GM12875 (cell line): ENCODE results near the gene IDH3A.

Source experiments
- H3K4me3 ChIP-seq: one replicate; pipeline ENCODE4 v1.5.1; 2011; ENCODE audit warnings: low read depth, low read length, control low read depth
- CTCF ChIP-seq: IDR thresholded peaks from 2 replicates; pipeline ENCODE4 v1.5.1; 2011; ENCODE audit warnings: low read depth, mild to moderate bottlenecking, control low read depth, inconsistent platforms, low read length, moderate library complexity, borderline replicate concordance; ENCODE audit not compliant: insufficient read depth

The IDH3A gene

GRCh38 chr15:78149068-78149804 is at the start of gene IDH3A:
Gene IDH3A (plus strand): TSS chr15:78149362. CDS start chr15:78149404, 42 bp downstream.
- H3K4me3 ChIP-seq, result peak within 1 kb of the TSS; percentile 74
- no peak for TF ChIP-seq CTCF

GRCh38 chr15:78100886-78101285 is 48.3 kb upstream of the IDH3A start:
- no peak for TF ChIP-seq CTCF
- no peak overlapping the region for H3K4me3 ChIP-seq

- no peak for TF ChIP-seq CTCF
- H3K4me3 ChIP-seq, result no peak overlapping the region
Observed at GRCh38 chr15:78101423-78102105, 47.6 kb upstream of the IDH3A start.

GRCh38 chr15:78102211-78102610 is 47.0 kb upstream of the IDH3A start:
- no peak overlapping the region for H3K4me3 ChIP-seq
- TF ChIP-seq CTCF, result no peak

GRCh38 chr15:78102741-78103140 is 46.4 kb upstream of the IDH3A start:
- TF ChIP-seq CTCF, result no peak

GRCh38 chr15:78103406-78104118 is 45.6 kb upstream of the IDH3A start:
- TF ChIP-seq CTCF, result no peak
- no peak overlapping the region for H3K4me3 ChIP-seq

More at GRCh38 chr15:78102741-78103140, 46.4 kb upstream of the IDH3A start:
- no peak overlapping the region for H3K4me3 ChIP-seq
